Measurements from ENCODE around the gene IFT122. TPM values are rescaled to one million over a fixed set of nuclear protein-coding genes. Genes with fewer than 3 reads are reported as not detected.

Gene IFT122
- total and polyA plus RNA-seq, 2 of the 4 experiments (the other 2 are of a cell fraction) = 16.8 to 28.0 TPM

DNA sequence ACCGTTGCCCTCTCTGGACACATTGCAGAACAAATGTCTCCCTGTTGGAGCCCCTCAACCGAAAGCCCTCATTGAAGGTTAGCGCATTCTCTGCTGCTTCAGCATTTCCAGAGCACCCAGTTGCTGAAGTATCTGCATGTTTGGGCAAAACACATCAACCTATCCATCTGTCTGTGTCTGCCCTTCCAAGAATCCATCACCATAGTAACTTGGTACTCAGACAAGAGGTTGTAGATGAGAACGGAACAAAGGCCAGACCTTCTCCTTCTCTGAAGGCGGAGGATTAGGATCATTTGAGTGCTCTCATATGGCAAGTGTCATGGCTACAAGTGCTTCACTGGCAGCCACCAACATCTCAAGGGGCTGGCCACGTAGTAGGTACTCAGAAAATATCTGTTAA, 65.3 kb downstream of the IFT122 start:
- H3K4ac ChIP-seq (ENCODE audit: low read depth, low read length) = no peak overlapping the region
- no peaks in the 10 kb centered on the region for H4K20me1 ChIP-seq (ENCODE audit: insufficient read depth, low read length)
- H3K14ac ChIP-seq (replicated peaks; ENCODE audit: low read depth, low read length) = no peak overlapping the region
- H3K4me1 ChIP-seq (ENCODE audit: control insufficient read depth, insufficient read depth, low read length) = no peaks in the 10 kb centered on the region
- H3K27ac ChIP-seq (ENCODE audit: insufficient read depth, low read length) = no peak overlapping the region
- no peak overlapping the region for H3K23ac ChIP-seq (ENCODE audit: low read depth, low read length)
- ATAC-seq (ENCODE audit: low read depth) (no peak), DNase-seq (no peak)
- WGBS, 2 experiments (ENCODE audit: extremely low coverage in 2 of 2, insufficient read length in 1 of 2) = 80% methylated on average over 3 of the region's 6 CpGs; no CpG with 5 or more reads in 1 of the 2 experiments
- no peak overlapping the region for H4K91ac ChIP-seq (ENCODE audit: insufficient read depth, low read depth, low read length)
- H3K9me3 ChIP-seq (ENCODE audit: control insufficient read depth, insufficient read depth, low read length) = no peaks in the 10 kb centered on the region
- H3K36me3 ChIP-seq (ENCODE audit: control insufficient read depth, insufficient read depth, low read length) = peaks cover 6% of the 10 kb centered on the region
- no peak overlapping the region for H2BK5ac ChIP-seq (ENCODE audit: low read depth, low read length, poor library complexity, severe bottlenecking)
- intact Hi-C loops (cut with micrococcal nuclease) (no loop called here), in situ Hi-C loops (cut with MboI; ENCODE audit: low sequenced_read_pairs) (no loop called here), dilution Hi-C loops (cut with HindIII; ENCODE audit: low sequenced_read_pairs, unreplicated experiment) (no loop called here)
- H3K9me1 ChIP-seq (ENCODE audit: insufficient read depth, low read length) = peaks cover 12% of the 10 kb centered on the region; the same call in 1 of the 2 replicates
- no peak overlapping the region for H3K56ac ChIP-seq (ENCODE audit: extremely low read depth, insufficient read depth, low read length)
- H2BK20ac ChIP-seq (ENCODE audit: low read depth, low read length) = no peak overlapping the region
- BruUV-seq (replicated peaks) = no TSS peak
- no peaks in the 10 kb centered on the region for H3K79me1 ChIP-seq (ENCODE audit: low read depth in 1 of 2, low read length in 2 of 2)
- H4K5ac ChIP-seq (ENCODE audit: low read depth, low read length) = no peak overlapping the region
- H3K4me3 ChIP-seq (ENCODE audit: insufficient read depth, low read depth, low read length) = no peak overlapping the region
- no peak overlapping the region for H2AFZ ChIP-seq (replicated peaks; ENCODE audit: low read length, poor library complexity)
- H3K4me2 ChIP-seq (ENCODE audit: low read depth, low read length) = no peak overlapping the region
- no peak overlapping the region for H2AK9ac ChIP-seq (replicated peaks; ENCODE audit: low read depth, low read length, poor library complexity)
- H3K18ac ChIP-seq (ENCODE audit: low read depth, low read length) = no peak overlapping the region
- CTCF ChIA-PET = no interaction called here
- no peak overlapping the region for H2BK15ac ChIP-seq (ENCODE audit: low read depth, low read length)
- H3K27me3 ChIP-seq (ENCODE audit: control insufficient read depth, insufficient read depth, low read length) = no peaks in the 10 kb centered on the region
- no peak overlapping the region for H2AK5ac ChIP-seq (ENCODE audit: low read depth, low read length)
- POLR2A ChIA-PET (ENCODE audit: unreplicated experiment) = no interaction called here
- no peak overlapping the region for H2BK120ac ChIP-seq (ENCODE audit: low read depth, low read length)
- no peak overlapping the region for H3K9ac ChIP-seq (ENCODE audit: low read depth, low read length)
- H4K8ac ChIP-seq (ENCODE audit: low read depth in 2 of 2, low read length in 2 of 2) = no peak overlapping the region
- TF ChIP-seq SMC3 (IDR thresholded peaks at IDR 0.05; ENCODE audit: low read depth, low read length) (no peak), RAD21 (IDR thresholded peaks at IDR 0.05; ENCODE audit: low read length) (no peak), RCOR1 (IDR thresholded peaks at IDR 0.05; ENCODE audit: insufficient replicate concordance, low read length) (no peak), CEBPB (IDR thresholded peaks at IDR 0.05; ENCODE audit: low read depth, low read length) (no peak), NFE2L2 (IDR thresholded peaks at IDR 0.05; ENCODE audit: low read depth, low read length) (no peak), MAZ (IDR thresholded peaks at IDR 0.05; ENCODE audit: borderline replicate concordance, low read depth, low read length) (no peak), MAFK (IDR thresholded peaks at IDR 0.05; ENCODE audit: low read depth, low read length) (no peak), RFX5 (IDR thresholded peaks at IDR 0.05; ENCODE audit: low read depth, low read length) (no peak), MXI1 (IDR thresholded peaks at IDR 0.05; ENCODE audit: borderline replicate concordance, low read depth, low read length) (no peak), FOS (IDR thresholded peaks at IDR 0.05; ENCODE audit: low read depth, low read length) (no peak), POLR2A (IDR thresholded peaks at IDR 0.05; ENCODE audit: low read depth, low read length) (no peak), CHD1 (IDR thresholded peaks at IDR 0.05; ENCODE audit: low read depth, low read length) (no peak), BHLHE40 (IDR thresholded peaks at IDR 0.05; ENCODE audit: low read depth, low read length) (no peak)
- TF ChIP-seq, protein P1, sequence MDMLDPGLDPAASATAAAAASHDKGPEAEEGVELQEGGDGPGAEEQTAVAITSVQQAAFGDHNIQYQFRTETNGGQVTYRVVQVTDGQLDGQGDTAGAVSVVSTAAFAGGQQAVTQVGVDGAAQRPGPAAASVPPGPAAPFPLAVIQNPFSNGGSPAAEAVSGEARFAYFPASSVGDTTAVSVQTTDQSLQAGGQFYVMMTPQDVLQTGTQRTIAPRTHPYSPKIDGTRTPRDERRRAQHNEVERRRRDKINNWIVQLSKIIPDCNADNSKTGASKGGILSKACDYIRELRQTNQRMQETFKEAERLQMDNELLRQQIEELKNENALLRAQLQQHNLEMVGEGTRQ (IDR thresholded peaks at IDR 0.05; ENCODE audit: low read depth, low read length) = no peak
- TF ChIP-seq, protein P2, sequence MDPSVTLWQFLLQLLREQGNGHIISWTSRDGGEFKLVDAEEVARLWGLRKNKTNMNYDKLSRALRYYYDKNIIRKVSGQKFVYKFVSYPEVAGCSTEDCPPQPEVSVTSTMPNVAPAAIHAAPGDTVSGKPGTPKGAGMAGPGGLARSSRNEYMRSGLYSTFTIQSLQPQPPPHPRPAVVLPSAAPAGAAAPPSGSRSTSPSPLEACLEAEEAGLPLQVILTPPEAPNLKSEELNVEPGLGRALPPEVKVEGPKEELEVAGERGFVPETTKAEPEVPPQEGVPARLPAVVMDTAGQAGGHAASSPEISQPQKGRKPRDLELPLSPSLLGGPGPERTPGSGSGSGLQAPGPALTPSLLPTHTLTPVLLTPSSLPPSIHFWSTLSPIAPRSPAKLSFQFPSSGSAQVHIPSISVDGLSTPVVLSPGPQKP (IDR thresholded peaks at IDR 0.05; ENCODE audit: borderline replicate concordance, low read depth, low read length) = no peak
- TF ChIP-seq, protein P3, sequence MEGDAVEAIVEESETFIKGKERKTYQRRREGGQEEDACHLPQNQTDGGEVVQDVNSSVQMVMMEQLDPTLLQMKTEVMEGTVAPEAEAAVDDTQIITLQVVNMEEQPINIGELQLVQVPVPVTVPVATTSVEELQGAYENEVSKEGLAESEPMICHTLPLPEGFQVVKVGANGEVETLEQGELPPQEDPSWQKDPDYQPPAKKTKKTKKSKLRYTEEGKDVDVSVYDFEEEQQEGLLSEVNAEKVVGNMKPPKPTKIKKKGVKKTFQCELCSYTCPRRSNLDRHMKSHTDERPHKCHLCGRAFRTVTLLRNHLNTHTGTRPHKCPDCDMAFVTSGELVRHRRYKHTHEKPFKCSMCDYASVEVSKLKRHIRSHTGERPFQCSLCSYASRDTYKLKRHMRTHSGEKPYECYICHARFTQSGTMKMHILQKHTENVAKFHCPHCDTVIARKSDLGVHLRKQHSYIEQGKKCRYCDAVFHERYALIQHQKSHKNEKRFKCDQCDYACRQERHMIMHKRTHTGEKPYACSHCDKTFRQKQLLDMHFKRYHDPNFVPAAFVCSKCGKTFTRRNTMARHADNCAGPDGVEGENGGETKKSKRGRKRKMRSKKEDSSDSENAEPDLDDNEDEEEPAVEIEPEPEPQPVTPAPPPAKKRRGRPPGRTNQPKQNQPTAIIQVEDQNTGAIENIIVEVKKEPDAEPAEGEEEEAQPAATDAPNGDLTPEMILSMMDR (conservative IDR thresholded peaks at IDR 0.05; ENCODE audit: low read depth, low read length) = no peak

Measured in IMR-90 (cell line).